NK-92 (cell line): Measurements from ENCODE around the gene NMRK2.
"Not testable (repeated sequence)": the region's sequence is repeated elsewhere in the genome, so short reads cannot be mapped to it uniquely, and the experiment has no call there.

Experiments
- DNase-seq: peaks from one replicate; lab custom pipeline; 2025; ENCODE audit not compliant: unreplicated experiment; lab: John Stamatoyannopoulos, UW

NMRK2 gene

GRCh38 chr19:3936506-3937442 lies 3.9 kb downstream of the NMRK2 start:
- DNase-seq = no peak

GRCh38 chr19:3938300-3938950 lies 5.6 kb downstream of the NMRK2 start:
- not testable (repeated sequence) for DNase-seq

DNA sequence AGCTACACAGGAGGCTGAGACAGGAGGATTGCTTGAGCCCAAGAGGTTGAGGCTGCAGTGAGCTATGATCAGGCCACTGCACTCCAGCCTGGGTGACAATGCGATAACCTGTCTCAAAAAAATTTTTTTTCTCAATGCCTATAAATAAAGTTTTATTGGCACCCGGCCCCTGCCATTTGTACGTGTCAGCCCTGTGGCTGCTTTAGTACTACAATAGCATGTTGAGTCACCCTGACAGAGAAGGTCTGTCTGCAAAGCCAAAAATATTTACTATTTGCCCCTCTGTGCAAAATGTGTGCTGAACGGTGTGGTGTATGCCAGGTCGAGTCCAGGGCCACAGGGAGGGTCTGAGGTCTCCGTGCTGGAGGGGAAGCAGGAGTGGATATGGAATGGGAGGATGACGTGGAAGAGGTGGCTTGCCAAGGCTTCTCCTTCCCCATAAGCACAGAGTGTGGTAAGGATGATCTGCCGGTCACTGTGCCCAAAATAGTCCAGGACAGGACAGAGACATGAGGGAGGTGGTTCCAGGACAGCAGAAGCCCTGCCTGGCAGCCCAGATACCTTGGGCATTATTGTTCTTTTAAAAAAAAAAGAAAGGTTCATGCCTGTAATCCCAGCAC lies 10.0 kb downstream of the NMRK2 start:
- no peak for DNase-seq

DNA sequence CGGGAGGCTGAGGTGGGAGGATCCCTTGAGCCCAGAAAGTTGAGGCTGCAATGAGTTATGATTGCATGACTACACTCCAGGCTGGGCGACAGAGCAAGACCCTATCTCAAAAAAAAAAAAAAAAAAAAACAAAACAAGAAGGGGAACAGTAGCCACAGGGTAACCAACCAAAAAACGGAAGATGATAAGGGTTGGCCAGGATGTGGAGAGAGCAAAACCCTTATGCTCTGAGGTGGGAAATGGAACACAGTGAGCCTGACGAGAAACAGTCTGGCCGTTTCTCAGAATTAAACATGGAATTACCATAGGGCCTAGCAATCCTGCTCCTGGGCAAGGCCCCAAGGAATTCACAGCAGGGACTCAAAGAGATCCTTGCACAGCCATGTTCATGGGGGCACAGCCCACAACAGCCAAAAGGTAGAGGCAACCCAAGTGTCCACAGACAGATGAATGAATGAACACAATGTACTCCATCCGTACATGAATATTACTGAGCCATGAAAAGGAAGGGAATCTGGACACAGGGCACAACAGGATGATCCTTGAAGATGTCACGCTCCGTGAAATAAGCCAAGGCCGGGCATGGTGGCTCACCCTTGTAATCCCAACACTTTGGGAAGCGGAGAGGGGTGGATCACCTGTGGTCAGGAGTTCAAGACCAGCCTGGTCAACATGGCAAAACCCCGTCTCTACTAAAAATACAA lies 11.3 kb downstream of the NMRK2 start:
- no peak for DNase-seq

GRCh38 chr19:3945838-3946237 lies 13.0 kb downstream of the NMRK2 start:
- DNase-seq = no peak

DNA sequence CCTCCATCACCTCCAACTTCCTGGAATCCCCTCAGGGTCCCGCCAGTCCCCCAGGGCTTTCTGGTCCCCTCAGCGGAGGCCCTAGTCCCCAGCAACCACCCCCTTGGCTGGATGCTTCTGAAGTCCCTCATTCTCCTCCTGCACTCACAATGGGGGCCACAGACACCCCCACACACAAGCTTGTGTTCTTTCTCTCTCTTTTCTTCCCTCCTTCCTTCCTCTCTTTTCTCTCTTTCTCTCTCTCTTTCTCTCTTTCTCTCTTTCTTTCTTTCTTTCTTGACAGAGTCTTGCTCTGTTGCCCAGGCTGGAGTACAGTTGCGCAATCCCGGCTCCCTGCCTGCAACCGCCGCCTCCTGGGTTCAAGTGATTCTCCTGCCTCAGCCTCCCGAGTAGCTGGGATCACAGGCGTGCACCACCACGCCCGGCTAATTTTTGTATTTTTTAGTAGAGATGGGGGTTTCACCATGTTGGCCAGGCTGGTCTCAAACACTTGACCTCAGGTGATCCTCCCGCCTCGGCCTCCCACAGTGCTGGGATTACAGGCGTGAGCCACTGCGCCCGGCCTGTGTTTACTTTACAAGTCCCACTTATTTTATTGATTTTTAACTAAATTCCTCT lies 14.6 kb downstream of the NMRK2 start:
- DNase-seq = not testable (repeated sequence)

DNA sequence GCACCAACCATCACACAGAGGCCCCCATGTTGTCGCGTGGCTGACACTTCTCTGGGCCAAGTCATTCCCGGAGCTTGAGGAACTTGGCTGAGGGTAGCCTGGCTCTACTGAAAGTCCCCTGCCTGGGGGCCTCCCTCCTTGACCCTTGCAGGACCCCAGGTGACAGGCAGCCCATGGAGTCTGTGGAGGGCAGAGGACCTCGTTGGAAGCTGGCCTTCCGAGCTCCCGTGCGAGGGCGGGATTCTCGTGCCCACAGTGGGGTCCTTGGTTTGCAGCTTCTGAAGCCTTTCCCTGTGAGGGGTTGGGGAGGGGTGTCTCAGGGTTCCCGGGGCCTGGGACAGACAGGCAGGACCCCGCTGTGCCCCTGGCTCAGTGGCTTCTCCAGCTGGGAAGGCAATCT lies 16.4 kb downstream of the NMRK2 start:
- DNase-seq = no peak

GRCh38 chr19:3949997-3950859 lies 17.4 kb downstream of the NMRK2 start:
- DNase-seq = no peak

- no peak for DNase-seq
These were observed 18.3 kb downstream of the NMRK2 start for GRCh38 chr19:3950871-3951861.

DNA sequence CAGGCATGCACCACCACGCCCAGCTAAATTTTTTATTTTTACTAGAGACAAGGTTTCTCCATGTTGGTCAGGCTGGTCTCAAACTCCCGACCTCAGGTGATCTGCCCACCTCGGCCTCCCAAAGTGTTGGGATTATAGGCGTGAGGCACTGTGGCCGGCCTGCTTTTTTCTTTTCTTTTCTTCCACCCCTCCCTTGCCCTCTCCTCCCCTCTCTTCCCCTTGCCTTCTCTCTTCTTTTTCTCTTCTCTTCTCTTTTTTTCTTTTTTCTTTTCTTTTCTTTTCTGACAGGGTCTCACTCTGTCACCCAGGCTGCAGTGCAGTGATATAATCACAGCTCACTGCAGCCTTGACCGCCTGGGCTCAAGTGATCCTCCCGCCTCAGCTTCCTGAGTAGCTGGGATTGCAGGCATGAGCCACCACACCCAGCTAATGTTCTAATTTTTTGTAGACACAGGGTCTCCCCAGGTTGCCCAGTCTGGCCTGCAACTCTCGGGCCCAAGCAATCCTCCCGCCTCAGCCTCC lies 19.9 kb downstream of the NMRK2 start:
- DNase-seq = not testable (repeated sequence)

DNA sequence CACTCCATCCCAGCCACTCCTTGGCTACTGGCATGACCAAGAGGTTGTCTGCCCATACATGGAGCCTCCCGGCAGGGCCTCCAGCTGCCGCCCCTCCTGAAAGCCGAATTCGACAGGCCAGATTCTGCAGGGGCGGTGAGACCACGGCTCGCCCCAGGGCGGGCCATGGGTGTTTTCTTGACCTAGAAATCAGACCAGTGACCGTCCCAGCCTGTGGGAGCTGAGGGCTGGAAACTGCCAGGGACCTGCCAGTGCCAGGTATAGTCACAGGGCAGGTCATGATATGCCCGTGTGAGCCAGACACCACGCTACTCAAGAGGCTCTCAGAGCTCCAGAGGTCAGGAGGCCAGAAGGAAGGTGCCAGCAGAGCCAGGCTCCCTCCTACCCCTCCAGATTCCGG lies 21.2 kb downstream of the NMRK2 start:
- DNase-seq = no peak

DNA sequence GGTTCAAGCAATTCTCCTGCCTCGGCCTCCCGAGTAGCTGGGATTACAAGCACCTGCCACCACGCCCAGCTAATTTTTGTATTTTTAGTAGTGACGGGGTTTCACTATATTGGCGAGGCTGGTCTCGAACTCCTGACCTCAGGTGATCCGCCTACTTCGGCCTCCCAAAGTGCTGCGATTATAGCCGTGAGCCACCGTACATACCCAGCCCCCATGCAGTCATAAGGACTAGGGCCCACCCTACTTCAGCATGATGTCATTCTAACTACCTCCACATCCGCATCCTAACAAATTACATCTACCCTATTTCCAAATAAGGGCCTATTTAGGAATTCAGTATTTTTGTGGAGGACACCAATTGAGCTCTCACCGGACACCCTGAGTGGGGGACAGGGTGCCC lies 22.4 kb downstream of the NMRK2 start:
- not testable (repeated sequence) for DNase-seq

- DNase-seq = no peak
These were observed 22.8 kb downstream of the NMRK2 start for GRCh38 chr19:3955688-3956087.

- DNase-seq = no peak
These were observed 26.2 kb downstream of the NMRK2 start for GRCh38 chr19:3958836-3959765.

- no peak for DNase-seq
These were observed 26.9 kb downstream of the NMRK2 start for GRCh38 chr19:3959766-3960131.

DNA sequence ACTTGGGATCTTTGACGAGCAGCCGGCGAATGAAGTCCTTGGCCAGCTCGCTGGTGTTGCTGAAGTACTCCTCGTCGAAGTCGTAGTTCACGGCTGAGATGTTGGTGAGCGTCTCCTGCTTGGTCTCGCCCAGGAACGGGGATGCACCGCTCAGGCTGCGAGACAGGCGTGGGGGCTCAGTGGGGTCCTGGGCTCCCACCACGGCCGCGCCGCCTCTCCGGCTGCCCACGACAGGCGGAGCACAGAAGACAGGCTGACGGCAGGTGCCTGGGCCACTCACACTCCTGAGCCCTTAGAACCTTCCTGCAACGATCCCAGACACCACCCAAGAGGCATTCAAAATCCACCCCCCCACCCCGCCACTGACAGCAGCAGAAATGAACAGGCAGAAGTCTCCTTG lies 28.1 kb downstream of the NMRK2 start:
- DNase-seq = no peak

DNA sequence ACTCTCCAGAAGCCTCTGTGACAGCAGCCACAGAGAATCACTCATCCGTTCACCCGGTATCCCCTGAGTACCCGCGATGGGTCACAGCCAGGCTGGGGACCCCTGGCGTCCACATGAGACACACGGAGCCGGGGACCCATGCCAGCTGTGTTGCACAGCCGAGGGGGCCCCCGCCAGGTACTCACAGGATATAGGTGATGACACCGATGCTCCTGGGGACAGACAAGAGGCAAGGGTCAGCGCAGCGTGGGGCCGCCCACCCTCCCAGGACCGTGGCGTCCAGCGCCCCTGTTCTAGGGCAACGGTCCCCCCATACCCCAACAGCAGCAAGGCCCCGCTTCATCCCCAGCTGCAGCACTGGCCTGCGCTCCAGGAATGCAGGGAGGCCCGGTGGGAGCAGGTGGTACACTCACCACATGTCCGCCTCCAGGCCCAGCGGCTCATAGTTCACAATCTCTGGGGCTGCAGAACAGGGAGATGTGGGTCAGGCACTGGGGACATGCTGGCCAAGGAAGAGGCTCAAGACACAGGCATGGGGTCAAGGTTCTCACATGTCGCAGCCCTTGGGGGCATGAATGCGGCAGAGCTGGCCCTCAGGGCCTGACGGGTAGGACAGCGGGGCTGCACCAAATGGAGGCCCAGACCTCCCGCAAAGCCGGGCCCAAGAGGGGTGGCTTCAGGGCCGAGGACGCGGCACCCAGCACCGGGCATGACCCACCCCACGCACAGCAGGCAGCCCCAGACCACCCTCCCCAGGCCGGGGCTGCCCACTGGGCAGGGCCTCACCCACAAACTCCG lies 30.8 kb downstream of the NMRK2 start:
- DNase-seq = no peak
